ENCODE data around the gene GHRHR.

The GHRHR gene

GRCh38 chr7:30941582-30942323, 22.0 kb upstream of the GHRHR start:
- H3K36me3 ChIP-seq (replicated peaks; ENCODE audit: insufficient read depth, low read length): no peaks in the 10 kb centered on the region
- no peaks in the 10 kb centered on the region for H4K20me1 ChIP-seq (ENCODE audit: insufficient read depth, low read length)
- DNase-seq: no peak
- H3K27me3 ChIP-seq (replicated peaks; ENCODE audit: insufficient read depth, low read length): no peaks in the 10 kb centered on the region
- H3K79me2 ChIP-seq (ENCODE audit: low read length): no peaks in the 10 kb centered on the region
- TF ChIP-seq EZH2phosphoT487 (IDR thresholded peaks at IDR 0.05; ENCODE audit: low read length): no peak
- TF ChIP-seq EZH2 (optimal IDR thresholded peaks at IDR 0.05; ENCODE audit: low read depth, low read length): no peak
- TF ChIP-seq, protein P1, sequence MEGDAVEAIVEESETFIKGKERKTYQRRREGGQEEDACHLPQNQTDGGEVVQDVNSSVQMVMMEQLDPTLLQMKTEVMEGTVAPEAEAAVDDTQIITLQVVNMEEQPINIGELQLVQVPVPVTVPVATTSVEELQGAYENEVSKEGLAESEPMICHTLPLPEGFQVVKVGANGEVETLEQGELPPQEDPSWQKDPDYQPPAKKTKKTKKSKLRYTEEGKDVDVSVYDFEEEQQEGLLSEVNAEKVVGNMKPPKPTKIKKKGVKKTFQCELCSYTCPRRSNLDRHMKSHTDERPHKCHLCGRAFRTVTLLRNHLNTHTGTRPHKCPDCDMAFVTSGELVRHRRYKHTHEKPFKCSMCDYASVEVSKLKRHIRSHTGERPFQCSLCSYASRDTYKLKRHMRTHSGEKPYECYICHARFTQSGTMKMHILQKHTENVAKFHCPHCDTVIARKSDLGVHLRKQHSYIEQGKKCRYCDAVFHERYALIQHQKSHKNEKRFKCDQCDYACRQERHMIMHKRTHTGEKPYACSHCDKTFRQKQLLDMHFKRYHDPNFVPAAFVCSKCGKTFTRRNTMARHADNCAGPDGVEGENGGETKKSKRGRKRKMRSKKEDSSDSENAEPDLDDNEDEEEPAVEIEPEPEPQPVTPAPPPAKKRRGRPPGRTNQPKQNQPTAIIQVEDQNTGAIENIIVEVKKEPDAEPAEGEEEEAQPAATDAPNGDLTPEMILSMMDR (IDR thresholded peaks at IDR 0.05; ENCODE audit: low read length): no peak
- no peaks in the 10 kb centered on the region for H3K9me2 ChIP-seq (replicated peaks; ENCODE audit: insufficient read depth, low read length)
- H3K9me3 ChIP-seq (replicated peaks; ENCODE audit: insufficient read depth, low read length): no peaks in the 10 kb centered on the region
- H3K4me3 ChIP-seq (ENCODE audit: low read length): no peak overlapping the region
- no peak overlapping the region for H3K27ac ChIP-seq (ENCODE audit: low read length)
- no peaks in the 10 kb centered on the region for H3K4me1 ChIP-seq (ENCODE audit: low read length)
- no peak overlapping the region for H2AFZ ChIP-seq (ENCODE audit: low read length)
- H3K4me2 ChIP-seq (ENCODE audit: low read depth, low read length): no peak overlapping the region
- no peak overlapping the region for H3K9ac ChIP-seq (ENCODE audit: low read length)
- no peaks in the 10 kb centered on the region for H3F3A ChIP-seq (ENCODE audit: insufficient read depth, low read length)

DNA sequence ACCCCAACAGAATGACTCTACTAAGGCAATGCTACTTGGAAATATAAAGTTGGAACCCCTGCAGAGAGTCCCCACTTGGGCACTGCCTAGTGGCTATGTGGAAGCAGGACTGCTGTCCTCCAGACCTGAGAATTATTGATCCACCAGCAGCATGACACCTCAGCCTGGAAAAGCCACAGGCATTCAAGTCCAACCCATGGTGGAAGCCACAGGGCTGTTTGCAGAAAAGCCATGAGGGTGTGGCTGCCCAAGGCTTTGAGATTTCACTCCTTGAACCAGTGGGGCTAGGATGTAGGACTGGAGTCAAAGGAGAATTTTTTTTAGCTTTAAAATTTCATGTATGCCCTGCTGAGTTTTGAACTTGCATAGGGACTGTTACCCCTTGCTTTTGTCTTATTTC, 13.6 kb upstream of the GHRHR start:
- Histone ChIP-seq H4K20me1 (ENCODE audit: insufficient read depth, low read length) (no peaks in the 10 kb centered on the region), H3K27me3 (replicated peaks; ENCODE audit: insufficient read depth, low read length) (no peaks in the 10 kb centered on the region), H3K27ac (ENCODE audit: low read length) (no peak overlapping the region), H3K9me2 (replicated peaks; ENCODE audit: insufficient read depth, low read length) (no peaks in the 10 kb centered on the region), H3F3A (ENCODE audit: insufficient read depth, low read length) (no peaks in the 10 kb centered on the region), H3K9me3 (replicated peaks; ENCODE audit: insufficient read depth, low read length) (no peaks in the 10 kb centered on the region), H3K4me1 (ENCODE audit: low read length) (no peaks in the 10 kb centered on the region), H3K36me3 (replicated peaks; ENCODE audit: insufficient read depth, low read length) (no peaks in the 10 kb centered on the region), H3K4me3 (ENCODE audit: low read length) (no peak overlapping the region), H3K79me2 (ENCODE audit: low read length) (no peaks in the 10 kb centered on the region), H2AFZ (ENCODE audit: low read length) (no peak overlapping the region), H3K4me2 (ENCODE audit: low read depth, low read length) (no peak overlapping the region), H3K9ac (ENCODE audit: low read length) (no peak overlapping the region)
- DNase-seq: no peak
- TF ChIP-seq EZH2phosphoT487 (IDR thresholded peaks at IDR 0.05; ENCODE audit: low read length): no peak
- TF ChIP-seq EZH2 (optimal IDR thresholded peaks at IDR 0.05; ENCODE audit: low read depth, low read length): no peak
- TF ChIP-seq, protein P1 (IDR thresholded peaks at IDR 0.05; ENCODE audit: low read length): no peak

GRCh38 chr7:30954914-30955313, 8.8 kb upstream of the GHRHR start:
- Histone ChIP-seq H3K9ac (ENCODE audit: low read length) (no peak overlapping the region), H3K79me2 (ENCODE audit: low read length) (no peaks in the 10 kb centered on the region), H3K4me2 (ENCODE audit: low read depth, low read length) (no peak overlapping the region), H3K4me3 (ENCODE audit: low read length) (no peak overlapping the region), H4K20me1 (ENCODE audit: insufficient read depth, low read length) (no peaks in the 10 kb centered on the region), H3K27me3 (replicated peaks; ENCODE audit: insufficient read depth, low read length) (no peaks in the 10 kb centered on the region), H3K9me3 (replicated peaks; ENCODE audit: insufficient read depth, low read length) (no peaks in the 10 kb centered on the region), H3K4me1 (ENCODE audit: low read length) (no peaks in the 10 kb centered on the region), H2AFZ (ENCODE audit: low read length) (no peak overlapping the region), H3K27ac (ENCODE audit: low read length) (no peak overlapping the region), H3K9me2 (replicated peaks; ENCODE audit: insufficient read depth, low read length) (no peaks in the 10 kb centered on the region), H3K36me3 (replicated peaks; ENCODE audit: insufficient read depth, low read length) (no peaks in the 10 kb centered on the region), H3F3A (ENCODE audit: insufficient read depth, low read length) (no peaks in the 10 kb centered on the region)
- no peak for DNase-seq
- no peak for TF ChIP-seq EZH2phosphoT487 (IDR thresholded peaks at IDR 0.05; ENCODE audit: low read length)
- TF ChIP-seq, protein P1 (IDR thresholded peaks at IDR 0.05; ENCODE audit: low read length): no peak
- TF ChIP-seq EZH2 (optimal IDR thresholded peaks at IDR 0.05; ENCODE audit: low read depth, low read length): no peak
